Activated T-helper 1 cell treated with Interleukin-2 at 50 U/mL for 16 hours (primary cell): ENCODE results near the gene CELF2.
"Not testable (repeated sequence)": the region's sequence is repeated elsewhere in the genome, so short reads cannot be mapped to it uniquely, and the experiment has no call there.

Source experiments
- DNase-seq: peaks from one replicate; pipeline ENCODE4 v3.0.0-alpha.2; 2020; ENCODE audit warnings: low read depth

CELF2 gene

DNA sequence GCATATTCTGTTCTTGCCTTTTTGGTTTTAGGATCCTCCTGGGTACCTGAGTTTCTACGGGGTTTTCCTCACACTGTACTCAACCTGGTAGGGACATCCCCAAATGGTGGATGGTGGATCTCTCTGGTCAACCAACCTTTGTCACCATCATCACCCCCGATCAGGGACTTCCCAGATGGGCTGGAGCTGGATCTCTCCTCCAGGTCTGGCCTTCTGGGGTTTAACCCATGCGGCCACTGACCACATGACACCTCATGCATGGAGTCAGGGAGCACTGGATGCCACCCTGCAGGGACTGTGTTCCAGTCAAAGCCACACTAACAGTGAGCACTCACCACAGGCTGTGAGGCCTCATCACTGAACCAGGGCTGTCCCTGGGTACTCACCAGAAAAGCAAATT, 80.0 kb downstream of the CELF2 start:
- no peak for DNase-seq

DNA sequence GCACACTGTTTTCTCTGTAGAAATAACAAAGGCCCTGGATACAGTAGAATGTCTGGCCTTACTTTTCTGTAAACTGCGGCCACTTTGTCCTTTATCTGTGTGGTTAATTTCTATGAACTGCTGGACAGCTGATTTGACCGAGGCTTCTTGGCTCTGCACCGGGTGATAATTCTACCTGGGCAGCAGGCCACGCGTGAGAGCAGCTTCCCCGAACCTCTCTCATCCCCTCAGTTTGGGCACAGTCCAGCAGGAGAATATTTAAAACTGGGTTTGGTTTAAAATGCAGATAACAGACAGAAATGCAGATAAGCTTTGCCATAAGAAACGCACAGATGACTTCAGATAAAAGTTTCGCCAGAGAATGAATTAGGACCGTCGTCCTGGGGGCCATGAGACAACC, 81.0 kb downstream of the CELF2 start:
- DNase-seq = no peak

DNA sequence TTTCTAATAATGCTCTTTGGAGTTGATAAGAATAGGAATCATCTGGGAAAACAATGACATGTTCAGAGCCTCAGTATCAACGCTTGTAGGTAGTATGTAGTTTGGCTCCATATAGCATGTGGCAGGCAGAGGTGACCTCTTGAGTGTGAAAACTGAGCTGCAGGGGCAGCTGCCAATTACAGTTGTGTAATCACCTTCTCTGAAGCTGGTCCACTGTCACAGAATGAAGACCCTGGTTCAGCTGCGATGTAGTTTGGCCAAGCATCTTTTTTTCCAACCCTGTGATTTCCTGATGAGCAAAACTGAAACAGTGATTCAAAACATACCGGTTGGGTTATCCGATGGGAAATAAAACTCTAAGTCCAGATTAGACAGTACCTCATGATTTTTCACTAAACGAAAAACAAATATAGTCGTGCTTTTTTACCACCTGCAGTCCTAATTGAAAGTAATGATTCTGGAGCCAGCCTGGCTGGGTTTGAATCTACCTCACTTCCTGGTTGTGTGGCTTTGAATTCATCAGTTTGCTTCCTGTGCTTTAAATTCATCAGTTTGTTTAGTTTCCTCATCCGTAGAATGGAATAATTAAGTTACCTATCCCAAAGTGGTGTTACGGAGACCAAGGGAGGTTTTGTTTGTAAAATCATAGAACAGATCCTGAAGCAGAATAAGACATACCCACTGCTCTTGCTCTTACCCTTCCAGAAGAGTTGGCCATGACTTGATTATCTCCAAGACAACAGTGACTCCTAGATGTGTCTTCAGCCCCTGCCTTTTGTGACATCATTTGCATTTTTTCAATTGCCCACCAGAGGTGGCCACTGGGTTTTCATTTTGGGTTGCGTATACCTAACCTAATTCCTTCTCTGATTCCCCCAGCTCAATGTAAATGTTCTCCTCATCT, 87.4 kb downstream of the CELF2 start:
- no peak for DNase-seq

DNA sequence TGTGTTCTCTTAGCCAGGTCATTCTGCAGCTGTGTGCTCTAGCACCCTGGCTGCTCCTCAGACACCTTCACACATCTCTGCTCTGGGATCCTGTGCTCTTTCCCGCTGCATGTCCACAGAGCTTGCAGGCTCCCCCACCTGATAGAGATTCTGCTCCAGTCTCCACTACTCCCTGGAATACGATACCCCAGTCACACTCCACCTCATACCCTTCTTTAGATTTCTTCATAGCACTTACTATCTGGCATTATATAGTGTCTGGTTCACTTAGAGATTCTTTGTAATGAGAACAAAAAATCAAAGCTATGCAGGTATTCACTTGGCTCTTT, 88.0 kb downstream of the CELF2 start:
- DNase-seq = no peak

- no peak for DNase-seq
Measured at GRCh38 chr10:11106621-11107374, 89.1 kb downstream of the CELF2 start.

DNA sequence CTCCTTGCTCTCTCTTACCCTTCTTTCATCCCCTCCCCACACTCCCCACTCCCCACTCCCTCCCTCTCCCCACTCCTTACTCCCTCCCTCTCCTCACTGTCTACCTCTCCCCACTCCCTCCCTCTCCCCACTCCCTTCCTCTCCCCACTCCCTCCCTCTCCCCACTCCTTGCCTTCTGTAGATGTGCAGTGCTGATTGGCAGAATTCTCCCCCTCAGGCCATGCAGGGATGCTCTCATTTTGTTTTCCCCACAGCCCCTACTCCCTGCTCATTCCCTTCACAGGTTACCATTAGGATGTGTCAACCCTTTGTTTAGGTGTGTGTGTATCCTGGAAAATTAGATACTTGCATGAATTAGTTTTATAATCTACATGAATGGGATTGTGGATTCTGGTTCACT, 90.3 kb downstream of the CELF2 start:
- DNase-seq = no peak

DNA sequence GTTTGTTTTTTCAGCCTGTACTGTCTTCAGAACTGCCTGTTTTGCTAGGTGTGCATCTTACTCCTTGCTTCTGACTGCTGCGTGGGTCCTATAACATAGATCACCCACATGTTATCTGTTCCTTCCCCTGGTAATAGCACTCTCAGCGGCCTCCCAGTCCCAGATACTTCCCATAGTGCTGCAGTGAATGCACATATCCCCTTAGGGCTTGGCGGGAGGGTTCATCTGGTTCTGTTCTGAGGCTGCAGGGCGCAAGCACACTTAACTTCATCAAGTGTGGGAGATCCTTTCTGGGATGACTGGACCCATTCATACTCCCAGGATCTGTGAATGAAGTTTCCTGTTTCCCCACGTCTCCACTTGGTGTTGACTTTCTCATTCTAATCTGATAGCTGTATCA, 90.7 kb downstream of the CELF2 start:
- DNase-seq = no peak

DNA sequence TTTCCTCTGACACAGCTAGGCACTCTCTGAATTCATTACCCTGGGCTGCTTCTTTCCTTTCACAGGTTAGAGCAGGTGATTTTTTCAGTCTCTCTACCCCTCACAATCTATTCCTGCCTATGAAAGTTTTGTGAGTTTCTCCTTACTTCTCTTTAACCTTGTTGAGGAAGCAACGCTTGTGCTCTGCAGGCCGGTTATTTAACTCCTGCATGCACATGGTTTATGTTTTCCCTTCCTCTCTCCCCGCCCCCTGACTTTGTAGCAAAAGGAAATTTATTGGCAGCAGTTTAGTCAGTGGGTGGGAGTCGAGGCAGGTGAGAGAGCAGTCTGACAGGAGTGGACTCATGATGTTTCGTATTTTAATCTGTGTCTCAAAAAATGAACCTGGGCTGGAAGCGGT, 91.9 kb downstream of the CELF2 start:
- no peak for DNase-seq

DNA sequence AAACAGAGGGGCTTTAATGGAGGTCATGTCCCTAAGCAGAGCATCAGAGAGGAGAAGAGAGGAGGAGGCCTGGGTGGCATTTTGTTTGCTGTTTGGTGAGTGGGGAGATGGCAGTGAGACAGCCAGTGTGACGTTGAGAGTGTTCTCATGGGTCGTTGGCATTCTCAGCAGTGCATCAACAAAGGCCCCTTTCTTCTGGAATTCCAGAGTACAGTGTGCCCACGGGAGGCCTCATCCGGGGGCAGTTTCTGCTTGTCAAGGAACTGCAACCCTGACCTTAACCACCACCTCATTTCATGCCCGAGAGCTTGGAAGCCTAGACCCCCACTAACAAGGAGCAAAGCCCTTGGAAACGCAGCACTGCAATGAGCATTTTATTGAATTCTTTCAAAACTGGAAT, 92.9 kb downstream of the CELF2 start:
- no peak for DNase-seq

DNA sequence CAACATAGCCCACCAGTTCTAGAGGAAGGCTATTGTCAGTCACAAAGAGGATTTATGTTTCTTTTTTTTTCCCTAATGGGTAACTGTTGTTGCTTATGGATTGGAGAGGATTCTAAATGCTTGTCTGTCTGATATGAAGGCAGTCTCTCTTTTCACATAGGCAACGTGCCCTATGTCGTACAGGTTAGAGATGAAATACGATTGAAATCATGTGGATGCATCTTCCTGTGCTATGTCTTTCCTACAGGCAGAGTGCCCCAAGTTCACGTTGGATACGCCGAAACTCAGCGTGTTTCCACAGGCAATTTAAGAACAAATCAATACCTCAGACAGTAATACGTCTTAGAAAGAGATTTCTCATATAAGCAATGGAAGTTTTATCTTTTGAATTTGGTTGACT, 93.8 kb downstream of the CELF2 start:
- no peak for DNase-seq

DNA sequence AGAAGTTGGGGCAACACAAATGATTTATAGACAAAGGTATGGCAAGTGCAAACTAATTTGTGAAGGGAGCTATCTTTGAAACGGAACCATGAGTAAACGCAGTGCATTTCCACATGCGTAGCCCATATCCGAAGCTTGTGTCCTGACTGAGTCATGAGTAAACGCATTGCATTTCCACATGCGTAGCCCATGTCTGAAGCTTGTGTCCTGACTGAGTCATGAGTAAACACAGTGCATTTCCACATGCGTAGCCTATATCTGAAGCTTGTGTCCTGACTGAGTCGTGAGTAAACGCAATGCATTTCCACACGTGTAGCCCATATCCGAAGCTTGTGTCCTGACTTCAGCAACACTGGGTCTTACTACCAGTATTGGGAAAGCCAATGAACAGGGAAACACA, 95.0 kb downstream of the CELF2 start:
- no peak for DNase-seq

GRCh38 chr10:11113156-11113555, 95.5 kb downstream of the CELF2 start:
- DNase-seq = no peak

DNA sequence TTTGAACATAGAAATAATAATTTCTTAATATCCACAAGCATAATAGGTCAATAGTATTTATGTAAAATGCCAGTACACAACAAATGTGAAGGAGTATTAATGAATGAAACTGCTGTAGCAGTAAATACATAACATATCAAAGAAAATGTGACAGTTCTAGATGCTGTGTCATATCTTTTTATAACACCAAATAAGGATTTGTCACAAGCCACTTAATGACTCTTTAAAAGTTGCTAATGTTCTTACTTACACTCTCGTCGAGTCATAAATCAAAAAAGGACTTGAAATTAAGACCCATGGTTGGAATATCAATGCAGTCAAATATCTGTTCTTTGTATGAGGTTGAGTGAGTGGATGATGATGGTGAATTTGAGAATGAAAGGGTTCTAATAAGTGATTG, 96.6 kb downstream of the CELF2 start:
- no peak for DNase-seq

- no peak for DNase-seq
Measured at GRCh38 chr10:11115337-11115736, 97.7 kb downstream of the CELF2 start.

- DNase-seq = no peak
Measured at GRCh38 chr10:11116361-11116760, 98.7 kb downstream of the CELF2 start.

GRCh38 chr10:11116817-11117216, 99.1 kb downstream of the CELF2 start:
- DNase-seq = no peak

DNA sequence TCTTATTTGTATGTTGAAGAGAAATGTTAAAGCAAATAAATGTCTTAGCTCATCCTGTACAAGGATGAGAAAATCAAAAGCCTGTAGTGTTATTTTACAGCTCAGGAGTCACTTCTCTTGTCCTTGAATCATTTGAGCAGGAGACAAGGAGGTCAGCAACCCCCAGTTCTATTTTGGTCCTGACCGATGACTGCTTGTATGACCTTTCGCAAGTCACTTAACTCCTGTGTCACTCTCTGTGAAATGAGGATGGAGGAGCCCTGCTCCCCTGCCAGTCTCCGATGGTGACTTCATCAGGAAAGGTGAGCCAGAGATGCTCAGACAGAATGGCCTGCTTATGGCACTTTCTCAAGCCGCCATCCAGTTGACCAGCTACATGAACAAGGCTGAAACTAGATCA, 101.0 kb downstream of the CELF2 start:
- DNase-seq = no peak

- no peak for DNase-seq
Measured at GRCh38 chr10:11119843-11120242, 102.2 kb downstream of the CELF2 start.

GRCh38 chr10:11120711-11121110, 103.0 kb downstream of the CELF2 start:
- DNase-seq = no peak

- not testable (repeated sequence) for DNase-seq
Measured at GRCh38 chr10:11123892-11124291, 106.2 kb downstream of the CELF2 start.

DNA sequence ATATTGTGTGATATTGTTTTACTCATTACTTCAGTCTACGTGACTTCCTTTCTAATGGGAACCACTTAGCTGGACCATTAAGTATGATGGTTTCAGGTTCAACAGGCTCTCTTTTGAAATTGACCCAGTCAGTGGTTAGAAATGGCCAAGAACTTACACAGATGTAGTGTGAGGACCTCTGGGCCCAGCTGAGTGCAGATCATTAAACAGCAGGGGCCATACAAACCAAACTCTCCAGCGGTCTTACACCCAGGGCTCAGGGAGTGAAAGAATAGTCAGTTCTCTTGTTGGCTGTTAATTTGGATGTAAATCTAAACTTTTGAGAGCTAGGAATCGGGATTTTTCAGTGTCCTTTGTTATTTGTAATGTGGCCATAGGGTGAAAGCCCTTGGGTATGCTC, 107.3 kb downstream of the CELF2 start:
- DNase-seq = no peak

DNA sequence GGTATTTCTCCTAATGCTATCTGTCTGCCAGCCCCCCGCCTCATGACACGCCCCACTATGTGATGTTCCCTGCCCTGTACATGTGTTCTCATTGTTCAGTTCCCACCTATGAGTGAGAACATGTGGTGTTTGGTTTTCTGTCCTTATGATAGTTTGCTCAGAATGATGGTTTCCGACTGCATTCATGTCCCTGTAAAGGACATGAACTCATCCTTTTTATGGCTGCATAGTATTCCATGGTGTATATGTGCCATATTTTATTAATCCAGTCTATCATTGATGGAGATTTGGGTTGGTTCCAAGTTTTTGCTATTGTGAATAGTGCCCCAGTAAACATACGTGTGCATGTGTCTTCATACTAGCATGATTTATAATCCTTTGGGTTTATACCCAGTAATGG, 109.3 kb downstream of the CELF2 start:
- DNase-seq = not testable (repeated sequence)

GRCh38 chr10:11131112-11131639, 113.5 kb downstream of the CELF2 start:
- DNase-seq = no peak
